WTC11 (cell line): ENCODE results near the gene LARP1B. TPM values are rescaled to one million over a fixed set of nuclear protein-coding genes. Genes with fewer than 3 reads are reported as not detected.

Experiments used
- ATAC-seq: fragments of 200-7000 bp; cut with Tn5 transposase; 2 replicates; pipeline ENCODE4 v1.10.0; 2021; ENCODE audit warnings: mild to moderate bottlenecking, moderate library complexity
- CTCF ChIA-PET: fragments of 300-600 bp; sonication (Branson Sonifier 250); formaldehyde crosslinking; loops from one replicate; lab custom pipeline; 2021; ENCODE audit warnings: antibody characterized with exemption; lab: Charles Lee
- POLR2A ChIA-PET: fragments of 350-600 bp; sonication (Branson Sonifier 250); formaldehyde crosslinking; loops from one replicate; lab custom pipeline; 2021; ENCODE audit warnings: antibody characterized with exemption; lab: Charles Lee
- DNase-seq: peaks from one replicate; pipeline ENCODE4 v3.0.0; 2021; ENCODE audit warnings: low spot score
- H3K27ac Mint-ChIP-seq: 2 replicates; pipeline ENCODE4 v1.8.0; 2021; ENCODE audit warnings: mixed read lengths
- H3K27me3 Mint-ChIP-seq: 2 replicates; pipeline ENCODE4 v1.8.0; 2021; ENCODE audit warnings: low read depth, mild to moderate bottlenecking, moderate library complexity, mixed read lengths
- H3K36me3 Mint-ChIP-seq: 2 replicates; pipeline ENCODE4 v1.8.0; 2021; ENCODE audit warnings: mixed read lengths
- H3K4me1 Mint-ChIP-seq: 2 replicates; pipeline ENCODE4 v1.8.0; 2022; ENCODE audit warnings: mixed read lengths
- H3K4me3 Mint-ChIP-seq: 2 replicates; pipeline ENCODE4 v1.8.0; 2021; ENCODE audit warnings: mild to moderate bottlenecking, moderate library complexity, mixed read lengths
- H3K9me3 Mint-ChIP-seq: 2 replicates; pipeline ENCODE4 v1.8.0; 2021; ENCODE audit warnings: mixed read lengths
- ETV6 ChIP-seq: sonication (generic); formaldehyde crosslinking; IDR thresholded peaks from 2 replicates; pipeline ENCODE4 v1.8.1; 2022; ENCODE audit warnings: mild to moderate bottlenecking, missing genetic modification reagents
- FOXP4 ChIP-seq: sonication (generic); formaldehyde crosslinking; IDR thresholded peaks from 2 replicates; pipeline ENCODE4 v1.8.0; 2022; ENCODE audit warnings: mild to moderate bottlenecking, missing genetic modification reagents
- HMGA2 ChIP-seq: fragments of 250-450 bp; sonication (Bioruptor Pico); IDR thresholded peaks from 2 replicates; pipeline ENCODE4 v1.4.0; 2021; ENCODE audit warnings: mild to moderate bottlenecking, moderate library complexity
- IRF1 ChIP-seq: sonication (generic); formaldehyde crosslinking; IDR thresholded peaks from 2 replicates; pipeline ENCODE4 v1.8.0; 2023; ENCODE audit warnings: missing genetic modification reagents
- NFATC4 ChIP-seq: fragments of 250-450 bp; sonication (Bioruptor Pico); IDR thresholded peaks from 2 replicates; pipeline ENCODE4 v1.9.0; 2021; ENCODE audit warnings: mild to moderate bottlenecking
- OVOL2 ChIP-seq: fragments of 250-450 bp; sonication (Bioruptor Pico); IDR thresholded peaks from 2 replicates; pipeline ENCODE4 v1.9.0; 2021; ENCODE audit warnings: mild to moderate bottlenecking, borderline replicate concordance
- PRRX2 ChIP-seq: fragments of 250-450 bp; sonication (Bioruptor Pico); IDR thresholded peaks from 2 replicates; pipeline ENCODE4 v1.8.0; 2021; ENCODE audit warnings: mild to moderate bottlenecking
- RORB ChIP-seq: fragments of 250-450 bp; sonication (Bioruptor Pico); IDR thresholded peaks from 2 replicates; pipeline ENCODE4 v1.9.0; 2021; ENCODE audit warnings: mild to moderate bottlenecking
- SMAD4 ChIP-seq: sonication (generic); formaldehyde crosslinking; IDR thresholded peaks from 2 replicates; pipeline ENCODE4 v1.8.0; 2022; ENCODE audit warnings: mild to moderate bottlenecking, missing genetic modification reagents
- ZMAT4 ChIP-seq: fragments of 250-450 bp; sonication (Bioruptor Pico); IDR thresholded peaks from 2 replicates; pipeline ENCODE4 v1.9.0; 2021; ENCODE audit warnings: mild to moderate bottlenecking
- ZNF263 ChIP-seq: sonication (generic); formaldehyde crosslinking; IDR thresholded peaks from 2 replicates; pipeline ENCODE4 v1.8.1; 2022; ENCODE audit warnings: low read depth, mild to moderate bottlenecking, moderate library complexity, missing genetic modification reagents
- ZNF317 ChIP-seq: sonication (generic); formaldehyde crosslinking; IDR thresholded peaks from 2 replicates; pipeline ENCODE4 v1.8.1; 2023; ENCODE audit warnings: low read depth, mild to moderate bottlenecking, moderate library complexity, missing genetic modification reagents, borderline replicate concordance
- ZNF425 ChIP-seq: fragments of 250-450 bp; sonication (Bioruptor Pico); conservative IDR thresholded peaks from 2 replicates; pipeline ENCODE4 v1.9.0; 2021; ENCODE audit warnings: mild to moderate bottlenecking
- total RNA-seq: library from RNA; stranded (reverse); gene quantifications from 3 replicates; pipeline ENCODE4 v1.2.3, GENCODE V29; 2021
- TF ChIP-seq, protein P1 (sequence below): sonication (generic); formaldehyde crosslinking; IDR thresholded peaks from 2 replicates; pipeline ENCODE4 v1.8.1; 2022; ENCODE audit warnings: mild to moderate bottlenecking, missing genetic modification reagents, moderate library complexity, borderline replicate concordance
- TF ChIP-seq, protein P2 (sequence below): sonication (generic); formaldehyde crosslinking; IDR thresholded peaks from 2 replicates; pipeline ENCODE4 v1.8.0; 2023; ENCODE audit warnings: mild to moderate bottlenecking, missing genetic modification reagents
- TF ChIP-seq, protein P3 (sequence below): sonication (generic); formaldehyde crosslinking; IDR thresholded peaks from 2 replicates; pipeline ENCODE4 v1.8.1; 2022; ENCODE audit warnings: mild to moderate bottlenecking, moderate library complexity, missing genetic modification reagents
- TF ChIP-seq, protein P4 (sequence below): sonication (generic); formaldehyde crosslinking; IDR thresholded peaks from 2 replicates; pipeline ENCODE4 v1.8.1; 2022; ENCODE audit warnings: missing genetic modification reagents, borderline replicate concordance

LARP1B gene
- total RNA-seq, 1 experiment from 2014 or later: 35.6 TPM

DNA sequence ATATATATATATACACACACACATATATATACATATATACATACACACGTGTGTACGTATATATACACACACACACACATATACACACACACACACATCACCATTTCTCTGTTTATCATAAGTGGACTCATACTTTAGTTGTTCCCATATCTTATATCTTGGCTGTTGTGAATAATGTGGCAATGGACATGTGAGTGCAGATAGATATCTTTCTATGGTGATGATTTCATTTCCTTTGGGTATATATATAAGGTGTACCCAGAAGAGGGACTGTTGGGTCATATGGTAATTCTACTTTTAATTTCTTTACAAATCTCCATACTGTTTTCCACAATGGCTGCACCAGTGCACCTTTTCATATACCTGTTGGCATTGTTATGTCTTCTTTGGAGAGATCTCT lies 105.9 kb downstream of the LARP1B start:
- H3K4me1 Mint-ChIP-seq: peaks cover 19% of the 10 kb centered on the region
- TF ChIP-seq, protein P1, sequence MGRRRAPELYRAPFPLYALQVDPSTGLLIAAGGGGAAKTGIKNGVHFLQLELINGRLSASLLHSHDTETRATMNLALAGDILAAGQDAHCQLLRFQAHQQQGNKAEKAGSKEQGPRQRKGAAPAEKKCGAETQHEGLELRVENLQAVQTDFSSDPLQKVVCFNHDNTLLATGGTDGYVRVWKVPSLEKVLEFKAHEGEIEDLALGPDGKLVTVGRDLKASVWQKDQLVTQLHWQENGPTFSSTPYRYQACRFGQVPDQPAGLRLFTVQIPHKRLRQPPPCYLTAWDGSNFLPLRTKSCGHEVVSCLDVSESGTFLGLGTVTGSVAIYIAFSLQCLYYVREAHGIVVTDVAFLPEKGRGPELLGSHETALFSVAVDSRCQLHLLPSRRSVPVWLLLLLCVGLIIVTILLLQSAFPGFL: no peak
- no peak for TF ChIP-seq ETV6 (CRISPR knock-in tag)
- TF ChIP-seq ZNF263 (CRISPR knock-in tag): no peak
- TF ChIP-seq ZMAT4: no peak
- TF ChIP-seq, protein P2, sequence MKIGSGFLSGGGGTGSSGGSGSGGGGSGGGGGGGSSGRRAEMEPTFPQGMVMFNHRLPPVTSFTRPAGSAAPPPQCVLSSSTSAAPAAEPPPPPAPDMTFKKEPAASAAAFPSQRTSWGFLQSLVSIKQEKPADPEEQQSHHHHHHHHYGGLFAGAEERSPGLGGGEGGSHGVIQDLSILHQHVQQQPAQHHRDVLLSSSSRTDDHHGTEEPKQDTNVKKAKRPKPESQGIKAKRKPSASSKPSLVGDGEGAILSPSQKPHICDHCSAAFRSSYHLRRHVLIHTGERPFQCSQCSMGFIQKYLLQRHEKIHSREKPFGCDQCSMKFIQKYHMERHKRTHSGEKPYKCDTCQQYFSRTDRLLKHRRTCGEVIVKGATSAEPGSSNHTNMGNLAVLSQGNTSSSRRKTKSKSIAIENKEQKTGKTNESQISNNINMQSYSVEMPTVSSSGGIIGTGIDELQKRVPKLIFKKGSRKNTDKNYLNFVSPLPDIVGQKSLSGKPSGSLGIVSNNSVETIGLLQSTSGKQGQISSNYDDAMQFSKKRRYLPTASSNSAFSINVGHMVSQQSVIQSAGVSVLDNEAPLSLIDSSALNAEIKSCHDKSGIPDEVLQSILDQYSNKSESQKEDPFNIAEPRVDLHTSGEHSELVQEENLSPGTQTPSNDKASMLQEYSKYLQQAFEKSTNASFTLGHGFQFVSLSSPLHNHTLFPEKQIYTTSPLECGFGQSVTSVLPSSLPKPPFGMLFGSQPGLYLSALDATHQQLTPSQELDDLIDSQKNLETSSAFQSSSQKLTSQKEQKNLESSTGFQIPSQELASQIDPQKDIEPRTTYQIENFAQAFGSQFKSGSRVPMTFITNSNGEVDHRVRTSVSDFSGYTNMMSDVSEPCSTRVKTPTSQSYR (CRISPR knock-in tag): no peak
- TF ChIP-seq OVOL2 (CRISPR knock-in tag): no peak
- TF ChIP-seq, protein P3, sequence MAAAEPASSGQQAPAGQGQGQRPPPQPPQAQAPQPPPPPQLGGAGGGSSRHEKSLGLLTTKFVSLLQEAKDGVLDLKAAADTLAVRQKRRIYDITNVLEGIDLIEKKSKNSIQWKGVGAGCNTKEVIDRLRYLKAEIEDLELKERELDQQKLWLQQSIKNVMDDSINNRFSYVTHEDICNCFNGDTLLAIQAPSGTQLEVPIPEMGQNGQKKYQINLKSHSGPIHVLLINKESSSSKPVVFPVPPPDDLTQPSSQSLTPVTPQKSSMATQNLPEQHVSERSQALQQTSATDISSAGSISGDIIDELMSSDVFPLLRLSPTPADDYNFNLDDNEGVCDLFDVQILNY: no peak
- no peak for TF ChIP-seq NFATC4 (CRISPR knock-in tag)
- TF ChIP-seq, protein P4, sequence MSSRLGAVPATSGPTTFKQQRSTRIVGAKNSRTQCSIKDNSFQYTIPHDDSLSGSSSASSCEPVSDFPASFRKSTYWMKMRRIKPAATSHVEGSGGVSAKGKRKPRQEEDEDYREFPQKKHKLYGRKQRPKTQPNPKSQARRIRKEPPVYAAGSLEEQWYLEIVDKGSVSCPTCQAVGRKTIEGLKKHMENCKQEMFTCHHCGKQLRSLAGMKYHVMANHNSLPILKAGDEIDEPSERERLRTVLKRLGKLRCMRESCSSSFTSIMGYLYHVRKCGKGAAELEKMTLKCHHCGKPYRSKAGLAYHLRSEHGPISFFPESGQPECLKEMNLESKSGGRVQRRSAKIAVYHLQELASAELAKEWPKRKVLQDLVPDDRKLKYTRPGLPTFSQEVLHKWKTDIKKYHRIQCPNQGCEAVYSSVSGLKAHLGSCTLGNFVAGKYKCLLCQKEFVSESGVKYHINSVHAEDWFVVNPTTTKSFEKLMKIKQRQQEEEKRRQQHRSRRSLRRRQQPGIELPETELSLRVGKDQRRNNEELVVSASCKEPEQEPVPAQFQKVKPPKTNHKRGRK (CRISPR knock-in tag): no peak
- TF ChIP-seq ZNF317 (CRISPR knock-in tag): no peak
- no peak for TF ChIP-seq FOXP4 (CRISPR knock-in tag)
- no peak for TF ChIP-seq ZNF425 (CRISPR knock-in tag)
- TF ChIP-seq PRRX2 (CRISPR knock-in tag): no peak
- no peak for TF ChIP-seq IRF1
- TF ChIP-seq SMAD4: no peak
- TF ChIP-seq HMGA2 (CRISPR knock-in tag): no peak
- no peak for TF ChIP-seq RORB
- no peak overlapping the region for H3K4me3 Mint-ChIP-seq
- ChIA-PET CTCF (no interaction called here), POLR2A (no interaction called here)
- no peak overlapping the region for H3K27ac Mint-ChIP-seq
- DNase-seq: no peak
- no peaks in the 10 kb centered on the region for H3K27me3 Mint-ChIP-seq
- ATAC-seq: no peak
- no peaks in the 10 kb centered on the region for H3K9me3 Mint-ChIP-seq
- H3K36me3 Mint-ChIP-seq: no peaks in the 10 kb centered on the region
